ENCODE measurements around the gene AARS2. TPM values are rescaled to one million over a fixed set of nuclear protein-coding genes. Genes with fewer than 3 reads are reported as not detected.

AARS2 gene
- total RNA-seq, 4 donors from 2014 or later = 6.6 to 10.2 (median 7.8) TPM

- H3K4me1 ChIP-seq = peaks cover 5 to 28% (median 19%) of the 10 kb centered on the region in 4 donors
- peak within 1 kb of the TSS; percentile 30 to 45 (median 36) for H3K4me3 ChIP-seq
- intact Hi-C loops (cut with DNase I) = no loop called here
- H3K9me3 ChIP-seq = no peaks in the 10 kb centered on the region
- WGBS = 9% methylated on average over 11 of the region's 31 CpGs
- H3K27me3 ChIP-seq = peaks cover 0 to 45% (median 5%) of the 10 kb centered on the region in 4 donors
- no peak for DNase-seq (ENCODE audit: extremely low spot score)
- TF ChIP-seq POLR2A (IDR thresholded peaks at IDR 0.05; ENCODE audit: low read depth) = no peak
- TF ChIP-seq CTCF (IDR thresholded peaks at IDR 0.05) = no peak
- no peak for TF ChIP-seq EP300 (IDR thresholded peaks at IDR 0.05)
- TF ChIP-seq POLR2AphosphoS5 (IDR thresholded peaks at IDR 0.05) = no peak
- no peak within 1 kb of the TSS for H3K27ac ChIP-seq (replicated peaks in 1 of 4)
- no peaks in the 10 kb centered on the region for H3K36me3 ChIP-seq
Observed at GRCh38 chr6:44342489-44342888, 29.3 kb upstream of the AARS2 start, which contains the start of gene SPATS1. Gene SPATS1, plus strand, starts transcription at chr6:44342650. Its CDS starts 446 bp downstream, at chr6:44343096.

GRCh38 chr6:44342052-44342451, 28.9 kb upstream of the AARS2 start:
- intact Hi-C loops (cut with DNase I) = no loop called here
- WGBS = 35% methylated on average over 6 of the region's 6 CpGs

GRCh38 chr6:44341095-44341890, 28.1 kb upstream of the AARS2 start:
- Histone ChIP-seq H3K9me3 (no peaks in the 10 kb centered on the region), H3K27ac (replicated peaks in 1 of 4) (no peak overlapping the region), H3K4me3 (no peak overlapping the region), H3K4me1 (peaks cover 5 to 28% (median 19%) of the 10 kb centered on the region in 4 donors), H3K27me3 (peaks cover 0 to 44% (median 5%) of the 10 kb centered on the region in 4 donors), H3K36me3 (no peaks in the 10 kb centered on the region)
- TF ChIP-seq POLR2AphosphoS5 (IDR thresholded peaks at IDR 0.05) = no peak
- TF ChIP-seq EP300 (IDR thresholded peaks at IDR 0.05) = no peak
- no peak for TF ChIP-seq POLR2A (IDR thresholded peaks at IDR 0.05; ENCODE audit: low read depth)
- no peak for TF ChIP-seq CTCF (IDR thresholded peaks at IDR 0.05)
- no peak for DNase-seq (ENCODE audit: extremely low spot score)
- intact Hi-C loops (cut with DNase I) = no loop called here
- 65% methylated on average over 8 of the region's 8 CpGs for WGBS

More at GRCh38 chr6:44342052-44342451, 28.9 kb upstream of the AARS2 start:
- TF ChIP-seq CTCF (IDR thresholded peaks at IDR 0.05) = no peak
- no peak for TF ChIP-seq POLR2A (IDR thresholded peaks at IDR 0.05; ENCODE audit: low read depth)
- no peak for TF ChIP-seq EP300 (IDR thresholded peaks at IDR 0.05)
- TF ChIP-seq POLR2AphosphoS5 (IDR thresholded peaks at IDR 0.05) = no peak
- no peaks in the 10 kb centered on the region for H3K36me3 ChIP-seq
- DNase-seq (ENCODE audit: extremely low spot score) = no peak
- no peaks in the 10 kb centered on the region for H3K9me3 ChIP-seq
- no peak overlapping the region for H3K27ac ChIP-seq (replicated peaks in 1 of 4)
- peaks cover 0 to 45% (median 5%) of the 10 kb centered on the region in 4 donors for H3K27me3 ChIP-seq
- peaks cover 5 to 28% (median 19%) of the 10 kb centered on the region in 4 donors for H3K4me1 ChIP-seq
- H3K4me3 ChIP-seq = peak overlapping the region; percentile 30 to 45 (median 36)

- no peak overlapping the region for H3K4me3 ChIP-seq
- intact Hi-C loops (cut with DNase I) = loop anchor here (5.0 to 10.0 kb wide), 2 partner anchors 168 to 245 kb away; no protein-coding TSS in a partner anchor
- no peak for TF ChIP-seq POLR2A (IDR thresholded peaks at IDR 0.05; ENCODE audit: low read depth)
- DNase-seq (ENCODE audit: extremely low spot score) = no peak
- peaks cover 5 to 28% (median 19%) of the 10 kb centered on the region in 4 donors for H3K4me1 ChIP-seq
- H3K27me3 ChIP-seq = peaks cover 0 to 34% (median 5%) of the 10 kb centered on the region in 4 donors
- H3K27ac ChIP-seq (replicated peaks in 1 of 4) = peak overlapping the region in 1 of 4 donors; percentile 72
- 78% methylated on average over 3 of the region's 7 CpGs for WGBS
- H3K36me3 ChIP-seq = no peaks in the 10 kb centered on the region
- no peaks in the 10 kb centered on the region for H3K9me3 ChIP-seq
Observed at GRCh38 chr6:44339763-44340625, 26.8 kb upstream of the AARS2 start.
